Effector CD4-positive, alpha-beta T cell (primary cell): Measurements from ENCODE around the gene CHRM4.
A peak's percentile ranks its signal among the peaks of the same experiment; 100 is the strongest.

Experiments
- DNase-seq: peaks from one replicate; pipeline ENCODE4 v3.0.0-alpha.2; 2020

The CHRM4 gene

GRCh38 chr11:46367244-46367915, 24.2 kb downstream of the CHRM4 start:
- peak; percentile 69 for DNase-seq

- no peak for DNase-seq
Observed at GRCh38 chr11:46366661-46367161, 24.9 kb downstream of the CHRM4 start.

- DNase-seq: no peak
Observed at GRCh38 chr11:46366260-46366659, 25.3 kb downstream of the CHRM4 start.

- no peak for DNase-seq
Observed at GRCh38 chr11:46364791-46365190, 26.8 kb downstream of the CHRM4 start.

- DNase-seq: no peak
Observed at GRCh38 chr11:46364056-46364455, 27.5 kb downstream of the CHRM4 start.

- DNase-seq: no peak
Observed at GRCh38 chr11:46363455-46364005, 28.0 kb downstream of the CHRM4 start.

- DNase-seq: no peak
Observed at GRCh38 chr11:46363031-46363407, 28.6 kb downstream of the CHRM4 start.

- DNase-seq: no peak
Observed at GRCh38 chr11:46362156-46363030, 29.2 kb downstream of the CHRM4 start.

GRCh38 chr11:46361283-46362155, 30.1 kb downstream of the CHRM4 start:
- DNase-seq: peak; percentile 57

- no peak for DNase-seq
Observed at GRCh38 chr11:46360878-46361277, 30.7 kb downstream of the CHRM4 start.

- no peak for DNase-seq
Observed at GRCh38 chr11:46359953-46360352, 31.6 kb downstream of the CHRM4 start.

GRCh38 chr11:46357483-46357936, 34.1 kb downstream of the CHRM4 start:
- DNase-seq: no peak

GRCh38 chr11:46356924-46357482, 34.6 kb downstream of the CHRM4 start:
- DNase-seq: no peak

GRCh38 chr11:46353698-46354097, 37.9 kb downstream of the CHRM4 start:
- DNase-seq: no peak

- DNase-seq: peak; percentile 77
Observed at GRCh38 chr11:46352063-46352841, 39.3 kb downstream of the CHRM4 start.

GRCh38 chr11:46351606-46352005, 40.0 kb downstream of the CHRM4 start:
- DNase-seq: no peak

GRCh38 chr11:46351148-46351547, 40.4 kb downstream of the CHRM4 start:
- DNase-seq: no peak

GRCh38 chr11:46350695-46351094, 40.9 kb downstream of the CHRM4 start:
- no peak for DNase-seq

GRCh38 chr11:46348566-46349401, 42.8 kb downstream of the CHRM4 start:
- DNase-seq: peak; percentile 36

GRCh38 chr11:46347637-46348311, 43.8 kb downstream of the CHRM4 start:
- no peak for DNase-seq
